ENCODE data around the gene RFC1. TPM values are rescaled to one million over a fixed set of nuclear protein-coding genes. Genes with fewer than 3 reads are reported as not detected.
"Not testable (repeated sequence)": the region's sequence is repeated elsewhere in the genome, so short reads cannot be mapped to it uniquely, and the experiment has no call there.

RFC1 gene
- total RNA-seq, 2 experiments from 2014 or later, result 86.7 to 89.4 TPM

- ChIA-PET POLR2A (interaction anchor here (0.5 to 6.6 kb wide), 11 partner anchors 9 to 1222 kb away, joined by 3 to 68 read pairs (median 4); partner anchors contain the start of genes LIAS, RFC1 and RPL9), CTCF (interaction anchor here (0.7 to 1.8 kb wide), 4 partner anchors 12 to 105 kb away, joined by 3 to 9 read pairs (median 3); partner anchors contain the start of genes LIAS, RFC1 and RPL9)
- H3K36me3 Mint-ChIP-seq, result peaks cover 26% of the 10 kb centered on the region
- H3K4me3 Mint-ChIP-seq, result peak overlapping the region; percentile 60
- intact Hi-C loops (cut with micrococcal nuclease), result loop anchor here (1.0 to 10.0 kb wide), 18 partner anchors 11 to 1221 kb away; partner anchors contain the start of genes LIAS, RPL9, TLR1 and TMEM156
- peaks cover 75% of the 10 kb centered on the region for H3K4me1 Mint-ChIP-seq (ENCODE audit: low read depth)
- no peaks in the 10 kb centered on the region for H3K27me3 Mint-ChIP-seq
- H3K9me3 Mint-ChIP-seq, result peaks cover 2% of the 10 kb centered on the region
- DNase-seq, result no peak
- H3K27ac Mint-ChIP-seq, result peak overlapping the region; percentile 94
Observed at GRCh38 chr4:39353478-39354253, 12.5 kb downstream of the RFC1 start.

- peak; percentile 33 for DNase-seq
Observed at GRCh38 chr4:39353149-39353477, 13.0 kb downstream of the RFC1 start.

GRCh38 chr4:39349326-39349725 lies 16.8 kb downstream of the RFC1 start:
- CTCF ChIA-PET, result no interaction called here
- H3K4me1 Mint-ChIP-seq (ENCODE audit: low read depth), result peaks cover 61% of the 10 kb centered on the region

More at GRCh38 chr4:39353149-39353477, 13.0 kb downstream of the RFC1 start:
- Mint-ChIP-seq H3K4me3 (peak overlapping the region; percentile 60), H3K4me1 (ENCODE audit: low read depth) (peaks cover 75% of the 10 kb centered on the region), H3K36me3 (peaks cover 26% of the 10 kb centered on the region), H3K27ac (peak overlapping the region; percentile 94)
- ChIA-PET POLR2A (interaction anchor here (0.5 to 6.6 kb wide), 11 partner anchors 8 to 1221 kb away, joined by 3 to 68 read pairs (median 4); partner anchors contain the start of genes LIAS, RFC1 and RPL9), CTCF (interaction anchor here (0.7 to 1.8 kb wide), 4 partner anchors 12 to 105 kb away, joined by 3 to 9 read pairs (median 3); partner anchors contain the start of genes LIAS, RFC1 and RPL9)
- not testable (repeated sequence) for H3K27me3 Mint-ChIP-seq, H3K9me3 Mint-ChIP-seq
- intact Hi-C loops (cut with micrococcal nuclease), result loop anchor here (1.0 to 10.0 kb wide), 15 partner anchors 11 to 848 kb away; partner anchors contain the start of genes LIAS, RPL9, TMEM156 and UBE2K

GRCh38 chr4:39348371-39349315 lies 17.5 kb downstream of the RFC1 start:
- ChIA-PET POLR2A (interaction anchor here (0.8 kb wide), 1 partner anchor 364 kb away, joined by 3 read pairs; no protein-coding TSS in a partner anchor), CTCF (no interaction called here)
- H3K4me1 Mint-ChIP-seq (ENCODE audit: low read depth), result peaks cover 56% of the 10 kb centered on the region
- H3K9me3 Mint-ChIP-seq, result peaks cover 2% of the 10 kb centered on the region
- no peak overlapping the region for H3K4me3 Mint-ChIP-seq
- H3K36me3 Mint-ChIP-seq, result peaks cover 35% of the 10 kb centered on the region
- H3K27ac Mint-ChIP-seq, result peak overlapping the region; percentile 29
- peak; percentile 37 for DNase-seq
- H3K27me3 Mint-ChIP-seq, result no peaks in the 10 kb centered on the region
- intact Hi-C loops (cut with micrococcal nuclease), result no loop called here

More at GRCh38 chr4:39349326-39349725, 16.8 kb downstream of the RFC1 start:
- intact Hi-C loops (cut with micrococcal nuclease), result no loop called here
- POLR2A ChIA-PET, result no interaction called here
- Mint-ChIP-seq H3K27ac (no peak overlapping the region), H3K27me3 (no peaks in the 10 kb centered on the region), H3K4me3 (no peak overlapping the region), H3K9me3 (peaks cover 2% of the 10 kb centered on the region), H3K36me3 (peaks cover 36% of the 10 kb centered on the region)
- DNase-seq, result no peak

GRCh38 chr4:39346856-39347519 lies 19.2 kb downstream of the RFC1 start:
- no peaks in the 10 kb centered on the region for H3K27me3 Mint-ChIP-seq
- no peak for DNase-seq
- H3K4me1 Mint-ChIP-seq (ENCODE audit: low read depth), result peaks cover 47% of the 10 kb centered on the region
- CTCF ChIA-PET, result no interaction called here
- POLR2A ChIA-PET, result no interaction called here
- peaks cover 2% of the 10 kb centered on the region for H3K9me3 Mint-ChIP-seq
- H3K27ac Mint-ChIP-seq, result no peak overlapping the region
- H3K36me3 Mint-ChIP-seq, result peaks cover 46% of the 10 kb centered on the region
- intact Hi-C loops (cut with micrococcal nuclease), result no loop called here
- H3K4me3 Mint-ChIP-seq, result no peak overlapping the region

GRCh38 chr4:39342731-39343130 lies 23.4 kb downstream of the RFC1 start:
- ChIA-PET POLR2A (no interaction called here), CTCF (no interaction called here)
- Mint-ChIP-seq H3K27ac (no peak overlapping the region), H3K4me1 (ENCODE audit: low read depth) (peaks cover 47% of the 10 kb centered on the region), H3K36me3 (peaks cover 42% of the 10 kb centered on the region), H3K27me3 (no peaks in the 10 kb centered on the region), H3K9me3 (no peaks in the 10 kb centered on the region), H3K4me3 (no peak overlapping the region)
- no peak for DNase-seq
- intact Hi-C loops (cut with micrococcal nuclease), result no loop called here

- POLR2A ChIA-PET, result interaction anchor here (0.6 to 0.9 kb wide), 2 partner anchors 25 to 744 kb away, joined by 3 to 5 read pairs; no protein-coding TSS in a partner anchor
Observed at GRCh38 chr4:39341075-39341725, 25.0 kb downstream of the RFC1 start.

GRCh38 chr4:39339968-39340367 lies 26.2 kb downstream of the RFC1 start:
- H3K27me3 Mint-ChIP-seq, result no peaks in the 10 kb centered on the region
- H3K36me3 Mint-ChIP-seq, result peaks cover 30% of the 10 kb centered on the region
- ChIA-PET CTCF (no interaction called here), POLR2A (no interaction called here)
- H3K4me3 Mint-ChIP-seq, result no peak overlapping the region
- H3K4me1 Mint-ChIP-seq (ENCODE audit: low read depth), result peaks cover 46% of the 10 kb centered on the region
- no peaks in the 10 kb centered on the region for H3K9me3 Mint-ChIP-seq
- no peak for DNase-seq
- intact Hi-C loops (cut with micrococcal nuclease), result loop anchor here (10.0 kb wide), 1 partner anchor 45 kb away; no protein-coding TSS in a partner anchor
- no peak overlapping the region for H3K27ac Mint-ChIP-seq

More at GRCh38 chr4:39341075-39341725, 25.0 kb downstream of the RFC1 start:
- intact Hi-C loops (cut with micrococcal nuclease), result no loop called here
- peaks cover 40% of the 10 kb centered on the region for H3K4me1 Mint-ChIP-seq (ENCODE audit: low read depth)
- H3K9me3 Mint-ChIP-seq, result no peaks in the 10 kb centered on the region
- peaks cover 33% of the 10 kb centered on the region for H3K36me3 Mint-ChIP-seq
- CTCF ChIA-PET, result interaction anchor here (0.7 to 1.0 kb wide), 2 partner anchors 42 to 206 kb away, joined by 3 to 4 read pairs; no protein-coding TSS in a partner anchor
- H3K27ac Mint-ChIP-seq, result peak overlapping the region; percentile 18
- H3K27me3 Mint-ChIP-seq, result no peaks in the 10 kb centered on the region
- DNase-seq, result no peak
- H3K4me3 Mint-ChIP-seq, result no peak overlapping the region

- POLR2A ChIA-PET, result no interaction called here
- Mint-ChIP-seq H3K36me3 (peaks cover 26% of the 10 kb centered on the region), H3K4me1 (ENCODE audit: low read depth) (peaks cover 45% of the 10 kb centered on the region), H3K27ac (no peak overlapping the region), H3K4me3 (no peak overlapping the region), H3K27me3 (no peaks in the 10 kb centered on the region), H3K9me3 (no peaks in the 10 kb centered on the region)
- DNase-seq, result no peak
- intact Hi-C loops (cut with micrococcal nuclease), result loop anchor here (10.0 kb wide), 1 partner anchor 47 kb away; no protein-coding TSS in a partner anchor
- CTCF ChIA-PET, result no interaction called here
Observed at GRCh38 chr4:39337841-39338240, 28.3 kb downstream of the RFC1 start.

- Mint-ChIP-seq H3K36me3 (peaks cover 7% of the 10 kb centered on the region), H3K4me1 (ENCODE audit: low read depth) (peaks cover 35% of the 10 kb centered on the region), H3K27me3 (no peaks in the 10 kb centered on the region), H3K9me3 (no peaks in the 10 kb centered on the region), H3K27ac (no peak overlapping the region), H3K4me3 (no peak overlapping the region)
- no peak for DNase-seq
- intact Hi-C loops (cut with micrococcal nuclease), result loop anchor here (10.0 kb wide), 1 partner anchor 49 kb away; no protein-coding TSS in a partner anchor
- ChIA-PET POLR2A (no interaction called here), CTCF (no interaction called here)
Observed at GRCh38 chr4:39335566-39335965, 30.6 kb downstream of the RFC1 start.

GRCh38 chr4:39331191-39331590 lies 35.0 kb downstream of the RFC1 start:
- DNase-seq, result no peak
- peaks cover 18% of the 10 kb centered on the region for H3K36me3 Mint-ChIP-seq
- CTCF ChIA-PET, result no interaction called here
- intact Hi-C loops (cut with micrococcal nuclease), result loop anchor here (10.0 kb wide), 1 partner anchor 54 kb away; no protein-coding TSS in a partner anchor
- no peak overlapping the region for H3K4me3 Mint-ChIP-seq
- no peak overlapping the region for H3K27ac Mint-ChIP-seq
- POLR2A ChIA-PET, result no interaction called here
- H3K27me3 Mint-ChIP-seq, result no peaks in the 10 kb centered on the region
- peaks cover 18% of the 10 kb centered on the region for H3K4me1 Mint-ChIP-seq (ENCODE audit: low read depth)
- no peaks in the 10 kb centered on the region for H3K9me3 Mint-ChIP-seq
